ENCODE data around the gene LCE3C. TPM values are rescaled to one million over a fixed set of nuclear protein-coding genes. Genes with fewer than 3 reads are reported as not detected.

The LCE3C gene
- total RNA-seq, 1 experiment from 2014 or later = not detected

DNA sequence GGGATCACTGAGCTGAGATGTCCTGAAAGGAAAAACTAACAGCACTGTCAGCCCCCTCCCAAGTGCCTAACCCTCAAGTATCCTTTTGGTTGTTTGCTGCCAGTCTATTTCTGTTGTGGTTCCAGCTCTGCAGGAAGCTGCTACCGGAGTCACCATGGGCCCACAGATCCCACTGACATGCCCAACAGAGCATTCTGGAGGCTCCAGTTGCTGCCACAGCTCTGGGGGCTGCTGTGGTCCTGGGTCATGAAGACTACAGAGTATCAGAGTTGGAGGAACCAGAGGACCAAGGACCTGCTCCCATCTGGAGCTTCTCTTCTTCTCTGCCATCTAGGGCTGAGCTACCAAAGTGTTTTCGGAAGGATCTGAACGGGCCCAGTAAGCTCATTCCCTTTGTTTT, 22.0 kb downstream of the LCE3C start:
- Histone ChIP-seq H3K9me3 (ENCODE audit: control insufficient read depth, low read depth, low read length) (peaks cover 94% of the 10 kb centered on the region), H3K56ac (ENCODE audit: insufficient read length, low read depth, low read length) (no peak overlapping the region)
- no CpG with 5 or more reads among the region's 3 CpGs for WGBS (ENCODE audit: extremely low coverage, insufficient read length, low lambda C conversion rate)

More for the DNA sequence above, 22.0 kb downstream of the LCE3C start:
- Histone ChIP-seq H3K27me3 (ENCODE audit: insufficient read depth, low read length) (no peaks in the 10 kb centered on the region), H2AK5ac (ENCODE audit: insufficient read length, low read length) (no peak overlapping the region), H2BK5ac (ENCODE audit: insufficient read length, low read length) (no peak overlapping the region), H4K8ac (replicated peaks; ENCODE audit: insufficient read length, low read depth, low read length) (no peak overlapping the region), H3K4me2 (ENCODE audit: insufficient read depth, insufficient read length, low read length) (no peak overlapping the region), H2BK120ac (ENCODE audit: low read depth, low read length, poor library complexity, severe bottlenecking) (no peak overlapping the region), H3K14ac (ENCODE audit: insufficient read depth, low read length) (no peak overlapping the region), H2BK20ac (ENCODE audit: low read depth, low read length, poor library complexity, severe bottlenecking) (no peak overlapping the region), H3K79me1 (ENCODE audit: insufficient read depth, low read depth, low read length, poor library complexity, severe bottlenecking) (no peaks in the 10 kb centered on the region), H4K91ac (ENCODE audit: insufficient read length, low read depth, low read length) (no peak overlapping the region), H3K23me2 (ENCODE audit: insufficient read length, low read depth, low read length, poor library complexity, severe bottlenecking) (no peaks in the 10 kb centered on the region), H3K4me1 (ENCODE audit: insufficient read depth, low read length) (no peaks in the 10 kb centered on the region), H3K27ac (ENCODE audit: insufficient read length, low read depth, low read length) (no peak overlapping the region), H3T11ph (ENCODE audit: low read length) (no peak overlapping the region), H3K18ac (ENCODE audit: insufficient read length, low read depth, low read length) (no peak overlapping the region), H2AFZ (ENCODE audit: low read length) (no peak overlapping the region), H4K20me1 (ENCODE audit: control insufficient read depth, insufficient read depth, insufficient read length) (no peaks in the 10 kb centered on the region), H2BK12ac (ENCODE audit: insufficient read length, low read depth, low read length) (no peak overlapping the region), H3K79me2 (ENCODE audit: insufficient read depth, low read length) (no peaks in the 10 kb centered on the region), H2BK15ac (ENCODE audit: low read depth, low read length) (no peak overlapping the region), H3K9ac (ENCODE audit: extremely low read depth, insufficient read length, low read length) (no peak overlapping the region), H4K5ac (ENCODE audit: insufficient read length, low read depth, low read length) (no peak overlapping the region), H3K4ac (ENCODE audit: low read depth, low read length) (no peak overlapping the region), H3K23ac (ENCODE audit: insufficient read length, low read depth, low read length) (no peak overlapping the region)
- no peaks in the 10 kb centered on the region; the same call in 1 of the 2 replicates for H3K27me3 Mint-ChIP-seq (ENCODE audit: low read depth)
- H3K4me1 Mint-ChIP-seq = no peaks in the 10 kb centered on the region
- no peak overlapping the region for H3K4me3 Mint-ChIP-seq
- TF ChIP-seq, protein P1, sequence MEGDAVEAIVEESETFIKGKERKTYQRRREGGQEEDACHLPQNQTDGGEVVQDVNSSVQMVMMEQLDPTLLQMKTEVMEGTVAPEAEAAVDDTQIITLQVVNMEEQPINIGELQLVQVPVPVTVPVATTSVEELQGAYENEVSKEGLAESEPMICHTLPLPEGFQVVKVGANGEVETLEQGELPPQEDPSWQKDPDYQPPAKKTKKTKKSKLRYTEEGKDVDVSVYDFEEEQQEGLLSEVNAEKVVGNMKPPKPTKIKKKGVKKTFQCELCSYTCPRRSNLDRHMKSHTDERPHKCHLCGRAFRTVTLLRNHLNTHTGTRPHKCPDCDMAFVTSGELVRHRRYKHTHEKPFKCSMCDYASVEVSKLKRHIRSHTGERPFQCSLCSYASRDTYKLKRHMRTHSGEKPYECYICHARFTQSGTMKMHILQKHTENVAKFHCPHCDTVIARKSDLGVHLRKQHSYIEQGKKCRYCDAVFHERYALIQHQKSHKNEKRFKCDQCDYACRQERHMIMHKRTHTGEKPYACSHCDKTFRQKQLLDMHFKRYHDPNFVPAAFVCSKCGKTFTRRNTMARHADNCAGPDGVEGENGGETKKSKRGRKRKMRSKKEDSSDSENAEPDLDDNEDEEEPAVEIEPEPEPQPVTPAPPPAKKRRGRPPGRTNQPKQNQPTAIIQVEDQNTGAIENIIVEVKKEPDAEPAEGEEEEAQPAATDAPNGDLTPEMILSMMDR (conservative IDR thresholded peaks at IDR 0.05) = no peak
- peaks cover 10 to 46% (median 17%) of the 10 kb centered on the region in 3 experiments; a peak in 5 of 7 replicates for H3K36me3 Mint-ChIP-seq (ENCODE audit: insufficient read depth in 1 of 3, low read depth in 3 of 3)
- H3K9me3 Mint-ChIP-seq = peaks cover 89 to 91% of the 10 kb centered on the region in 2 experiments
- H3K27ac Mint-ChIP-seq = no peak overlapping the region
- no peak for DNase-seq
